ENCODE data around the gene CUX1. TPM values are rescaled to one million over a fixed set of nuclear protein-coding genes. Genes with fewer than 3 reads are reported as not detected.
"Not testable (repeated sequence)": the region's sequence is repeated elsewhere in the genome, so short reads cannot be mapped to it uniquely, and the experiment has no call there.

Gene CUX1
- total RNA-seq, 2 experiments from 2014 or later, result 20.2 to 20.4 TPM

DNA sequence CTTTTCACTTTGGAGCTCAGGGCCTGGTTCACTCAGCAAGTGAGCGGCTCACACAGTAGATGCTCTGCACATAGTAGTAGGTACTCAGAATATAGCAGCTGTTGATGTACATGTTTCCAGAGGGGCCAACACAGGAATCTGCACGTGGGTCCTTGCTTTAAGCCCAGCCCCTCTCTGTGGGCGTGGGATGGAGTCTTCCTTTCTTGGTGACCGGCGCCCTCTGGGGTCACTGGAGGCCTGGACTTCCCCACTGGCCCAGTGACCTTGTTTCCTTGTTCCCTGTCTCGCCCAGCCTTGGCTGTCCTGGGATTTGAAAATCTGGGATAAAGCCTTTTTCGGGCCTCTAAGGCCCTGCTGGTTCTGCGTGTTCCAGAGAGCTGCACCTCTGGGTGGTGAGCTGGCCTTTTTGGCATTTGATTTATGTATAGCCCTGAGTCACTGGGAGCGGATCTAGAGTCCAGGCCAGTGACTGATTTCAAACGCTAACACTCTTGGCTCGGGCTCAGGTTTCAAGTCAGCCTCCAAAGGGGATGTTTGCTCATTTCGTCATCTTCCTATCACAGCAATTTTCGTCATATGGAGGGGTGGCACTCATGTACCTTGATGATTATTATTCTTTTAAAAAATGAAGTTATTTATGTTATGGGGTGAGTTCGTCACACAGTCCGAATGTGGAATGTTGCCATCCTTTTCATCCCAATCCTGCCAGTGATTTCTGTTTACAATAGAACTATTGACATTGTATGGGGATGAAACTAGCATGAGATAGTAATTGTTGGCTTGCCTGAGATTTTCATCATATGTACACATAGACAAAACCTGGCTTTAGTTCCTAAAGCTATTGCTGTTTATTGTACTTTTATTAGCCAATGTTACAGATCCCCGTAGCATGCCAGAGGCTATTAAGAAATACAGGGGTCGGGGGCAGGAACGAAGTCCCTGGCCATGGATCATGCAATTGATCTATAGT, 65.5 kb downstream of the CUX1 start:
- H3K4me3 Mint-ChIP-seq, result no peak overlapping the region
- ChIA-PET CTCF (no interaction called here), POLR2A (interaction anchor here (0.6 kb wide), 1 partner anchor 21 kb away, joined by 3 read pairs; no protein-coding TSS in a partner anchor)

DNA sequence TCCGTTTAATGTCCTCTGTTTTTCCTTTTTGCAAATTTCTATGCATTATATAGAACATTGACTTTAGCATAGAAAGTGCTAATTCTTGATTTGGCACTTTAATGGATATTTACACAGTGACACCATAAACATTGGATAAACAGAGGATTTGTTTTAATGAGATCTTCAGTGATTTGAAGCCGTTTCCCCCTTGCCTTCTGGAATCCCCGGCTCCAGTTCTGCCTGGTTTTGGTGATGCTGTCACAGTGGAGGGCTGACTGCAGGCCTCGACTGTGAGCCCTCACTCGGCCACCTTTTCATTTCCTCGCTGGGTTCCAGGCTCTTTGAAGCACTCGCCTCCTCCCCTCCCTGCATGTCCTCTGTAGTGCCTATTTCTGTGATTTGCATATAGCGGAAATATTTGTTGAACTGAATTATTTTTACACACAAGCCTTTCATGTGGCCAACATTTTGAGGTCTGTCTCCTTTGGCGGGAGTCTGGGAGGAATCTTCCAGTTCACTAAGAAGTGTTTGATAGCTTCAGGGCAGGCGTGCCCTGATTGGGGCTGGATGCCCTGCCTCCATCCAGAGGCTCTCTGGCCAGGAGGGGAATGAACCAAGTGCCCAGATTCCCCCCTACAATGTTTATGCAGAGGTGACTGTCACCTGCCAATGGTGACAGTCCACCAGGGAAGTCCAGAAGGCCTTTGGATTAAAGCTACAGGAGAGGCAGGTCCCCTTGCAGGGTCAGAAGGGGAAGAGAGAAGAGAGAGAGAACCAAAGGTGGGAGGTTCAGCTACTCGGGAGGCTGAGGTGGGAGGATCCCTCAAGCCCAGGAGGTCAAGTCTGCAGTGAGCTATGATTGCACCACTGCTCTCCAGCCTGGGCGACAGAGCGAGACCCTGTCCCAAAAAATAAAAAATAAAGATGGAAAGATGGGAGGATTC, 67.5 kb downstream of the CUX1 start:
- TF ChIP-seq, protein P1, sequence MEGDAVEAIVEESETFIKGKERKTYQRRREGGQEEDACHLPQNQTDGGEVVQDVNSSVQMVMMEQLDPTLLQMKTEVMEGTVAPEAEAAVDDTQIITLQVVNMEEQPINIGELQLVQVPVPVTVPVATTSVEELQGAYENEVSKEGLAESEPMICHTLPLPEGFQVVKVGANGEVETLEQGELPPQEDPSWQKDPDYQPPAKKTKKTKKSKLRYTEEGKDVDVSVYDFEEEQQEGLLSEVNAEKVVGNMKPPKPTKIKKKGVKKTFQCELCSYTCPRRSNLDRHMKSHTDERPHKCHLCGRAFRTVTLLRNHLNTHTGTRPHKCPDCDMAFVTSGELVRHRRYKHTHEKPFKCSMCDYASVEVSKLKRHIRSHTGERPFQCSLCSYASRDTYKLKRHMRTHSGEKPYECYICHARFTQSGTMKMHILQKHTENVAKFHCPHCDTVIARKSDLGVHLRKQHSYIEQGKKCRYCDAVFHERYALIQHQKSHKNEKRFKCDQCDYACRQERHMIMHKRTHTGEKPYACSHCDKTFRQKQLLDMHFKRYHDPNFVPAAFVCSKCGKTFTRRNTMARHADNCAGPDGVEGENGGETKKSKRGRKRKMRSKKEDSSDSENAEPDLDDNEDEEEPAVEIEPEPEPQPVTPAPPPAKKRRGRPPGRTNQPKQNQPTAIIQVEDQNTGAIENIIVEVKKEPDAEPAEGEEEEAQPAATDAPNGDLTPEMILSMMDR (IDR thresholded peaks at IDR 0.05), result no peak
- no peak overlapping the region for H3K4me3 Mint-ChIP-seq
- H3K9me3 Mint-ChIP-seq, result no peaks in the 10 kb centered on the region
- CTCF ChIA-PET, result interaction anchor here (1.3 kb wide), 1 partner anchor 44 kb away, joined by 3 read pairs; no protein-coding TSS in a partner anchor
- H3K27ac Mint-ChIP-seq, result peak overlapping the region; percentile 63
- POLR2A ChIA-PET, result no interaction called here
- H3K27me3 Mint-ChIP-seq, result no peaks in the 10 kb centered on the region
- peak; percentile 92 for ATAC-seq
- intact Hi-C loops (cut with micrococcal nuclease), result no loop called here
- no peaks in the 10 kb centered on the region for H3K36me3 Mint-ChIP-seq (ENCODE audit: low read depth)
- DNase-seq, result peak; percentile 49
- peaks cover 36% of the 10 kb centered on the region for H3K4me1 Mint-ChIP-seq (ENCODE audit: low read depth)

More for the DNA sequence above, 65.5 kb downstream of the CUX1 start:
- intact Hi-C loops (cut with micrococcal nuclease), result no loop called here
- Mint-ChIP-seq H3K27ac (no peak overlapping the region), H3K36me3 (ENCODE audit: low read depth) (no peaks in the 10 kb centered on the region), H3K9me3 (no peaks in the 10 kb centered on the region), H3K4me1 (ENCODE audit: low read depth) (peaks cover 34% of the 10 kb centered on the region), H3K27me3 (no peaks in the 10 kb centered on the region)
- DNase-seq (no peak), ATAC-seq (no peak)
- TF ChIP-seq, protein P1 (IDR thresholded peaks at IDR 0.05), result no peak

DNA sequence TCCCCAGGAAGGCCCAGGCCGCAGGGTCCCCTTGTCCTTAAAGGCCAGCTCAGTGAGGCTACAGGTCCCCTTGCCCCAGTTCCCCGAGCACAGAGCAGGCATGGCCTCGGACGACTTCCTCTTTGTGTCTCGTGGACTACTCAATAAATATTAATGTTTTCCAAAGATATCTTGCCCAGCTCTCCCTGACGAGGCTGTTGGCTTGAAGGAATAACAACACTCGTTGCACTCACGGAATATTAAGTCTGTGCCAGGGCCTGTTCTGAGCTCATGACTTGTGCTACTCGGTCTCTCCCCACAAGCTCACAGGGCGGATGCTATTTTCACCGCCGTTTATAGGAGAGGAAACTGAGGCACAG, 68.2 kb downstream of the CUX1 start:
- intact Hi-C loops (cut with micrococcal nuclease), result no loop called here

DNA sequence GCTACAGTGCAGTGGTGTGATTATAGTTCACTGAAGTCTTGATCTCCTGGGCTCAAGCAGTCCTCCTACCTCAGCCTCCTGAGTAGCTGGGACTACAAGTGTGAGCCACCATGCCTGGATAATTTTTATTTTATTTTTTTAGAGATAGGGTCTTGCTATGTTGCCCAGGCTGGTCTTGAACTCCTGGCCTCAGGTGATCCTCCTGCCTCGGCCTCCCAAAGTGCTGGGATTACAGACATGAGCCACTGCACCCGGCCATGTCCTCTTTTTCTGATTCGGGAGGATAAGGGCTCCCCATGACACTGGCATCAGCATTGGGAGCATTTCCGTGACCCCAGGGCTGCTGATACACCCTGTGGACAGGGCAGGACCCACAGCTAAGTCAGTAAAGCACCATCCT, 69.9 kb downstream of the CUX1 start:
- H3K36me3 Mint-ChIP-seq (ENCODE audit: low read depth); DNase-seq; H3K9me3 Mint-ChIP-seq; ATAC-seq; POLR2A ChIA-PET; H3K4me3 Mint-ChIP-seq; intact Hi-C loops (cut with micrococcal nuclease); H3K27ac Mint-ChIP-seq; H3K27me3 Mint-ChIP-seq: not testable (repeated sequence)
- CTCF ChIA-PET, result interaction anchor here (1.5 kb wide), 1 partner anchor 13 kb away, joined by 4 read pairs; no protein-coding TSS in a partner anchor
- H3K4me1 Mint-ChIP-seq (ENCODE audit: low read depth), result peaks cover 21% of the 10 kb centered on the region

More for the DNA sequence above, 68.2 kb downstream of the CUX1 start:
- Mint-ChIP-seq H3K4me1 (ENCODE audit: low read depth) (peaks cover 30% of the 10 kb centered on the region), H3K4me3 (no peak overlapping the region), H3K27ac (no peak overlapping the region), H3K36me3 (ENCODE audit: low read depth) (no peaks in the 10 kb centered on the region), H3K27me3 (no peaks in the 10 kb centered on the region), H3K9me3 (no peaks in the 10 kb centered on the region)
- ATAC-seq (no peak), DNase-seq (no peak)
- ChIA-PET POLR2A (no interaction called here), CTCF (interaction anchor here (1.3 kb wide), 1 partner anchor 45 kb away, joined by 3 read pairs; no protein-coding TSS in a partner anchor)
- TF ChIP-seq, protein P1 (IDR thresholded peaks at IDR 0.05), result no peak

DNA sequence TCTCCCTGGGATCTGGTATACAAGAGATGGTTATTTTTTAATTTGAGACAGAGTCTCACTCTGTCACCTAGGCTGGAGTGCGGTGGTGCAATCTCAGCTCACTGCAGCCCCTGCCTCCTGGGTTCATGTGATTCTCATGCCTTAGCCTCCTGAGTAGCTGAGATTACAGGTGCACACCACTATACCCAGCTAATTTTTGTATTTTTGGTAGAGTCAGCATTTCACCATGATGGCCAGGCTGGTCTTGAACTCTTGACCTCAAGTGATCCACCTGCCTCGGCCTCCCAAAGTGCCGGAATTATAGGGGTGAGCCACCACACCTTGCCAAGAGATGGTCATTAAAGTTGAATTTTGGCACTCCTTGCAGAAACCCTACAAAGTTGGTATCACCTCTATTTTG, 71.1 kb downstream of the CUX1 start:
- ChIA-PET CTCF (interaction anchor here (1.5 kb wide), 1 partner anchor 12 kb away, joined by 4 read pairs; no protein-coding TSS in a partner anchor), POLR2A (interaction anchor here (0.6 kb wide), 1 partner anchor 1388 kb away, joined by 3 read pairs; no protein-coding TSS in a partner anchor)
- H3K9me3 Mint-ChIP-seq; H3K4me3 Mint-ChIP-seq; H3K27me3 Mint-ChIP-seq; ATAC-seq; intact Hi-C loops (cut with micrococcal nuclease); H3K27ac Mint-ChIP-seq; H3K36me3 Mint-ChIP-seq (ENCODE audit: low read depth); DNase-seq: not testable (repeated sequence)
- H3K4me1 Mint-ChIP-seq (ENCODE audit: low read depth), result peaks cover 21% of the 10 kb centered on the region

All from activated CD8-positive, alpha-beta T cell treated with anti-CD3 and anti-CD28 coated beads for 36 hours (primary cell).